Hepatocyte (in vitro differentiated cells): ENCODE measurements around the gene ZNF469. TPM values are rescaled to one million over a fixed set of nuclear protein-coding genes. Genes with fewer than 3 reads are reported as not detected.

Experiments
- DNase-seq: peaks from one replicate; pipeline ENCODE4 v3.0.0-alpha.2; 2016; ENCODE audit warnings: low spot score
- H2AFZ ChIP-seq: fragments of 200-600 bp; sonication (generic); 2 replicates; pipeline ENCODE4 v1.6.0; 2016; ENCODE audit warnings: antibody characterized with exemption, mild to moderate bottlenecking
- H3K27ac ChIP-seq: fragments of 200-600 bp; sonication (generic); 2 replicates; pipeline ENCODE4 v1.5.1; 2016; ENCODE audit warnings: mild to moderate bottlenecking
- H3K27me3 ChIP-seq: fragments of 200-600 bp; sonication (generic); 2 replicates; pipeline ENCODE4 v1.6.1; 2016
- H3K36me3 ChIP-seq: fragments of 200-600 bp; sonication (generic); replicated peaks from 2 replicates; pipeline ENCODE4 v1.5.1; 2016; ENCODE audit warnings: low read depth; ENCODE audit not compliant: insufficient read depth
- H3K4me1 ChIP-seq: fragments of 200-600 bp; sonication (generic); 2 replicates; pipeline ENCODE4 v1.5.1; 2016; ENCODE audit warnings: mild to moderate bottlenecking, moderate library complexity; ENCODE audit not compliant: insufficient read depth
- H3K4me2 ChIP-seq: fragments of 200-600 bp; sonication (generic); 2 replicates; pipeline ENCODE4 v1.6.0; 2016
- H3K4me3 ChIP-seq: fragments of 200-600 bp; sonication (generic); 2 replicates; pipeline ENCODE4 v1.5.1; 2016; ENCODE audit warnings: mild to moderate bottlenecking
- H3K79me2 ChIP-seq: fragments of 200-600 bp; sonication (generic); 2 replicates; pipeline ENCODE4 v1.6.0; 2017; ENCODE audit warnings: mild to moderate bottlenecking
- H3K9me2 ChIP-seq: fragments of 200-600 bp; sonication (generic); replicated peaks from 2 replicates; pipeline ENCODE4 v1.6.0; 2017; ENCODE audit warnings: mild to moderate bottlenecking; ENCODE audit not compliant: insufficient read depth
- H3K9me3 ChIP-seq: fragments of 200-600 bp; sonication (generic); 2 replicates; pipeline ENCODE4 v1.5.1; 2016; ENCODE audit warnings: low read depth, mild to moderate bottlenecking
- H4K20me1 ChIP-seq: fragments of 200-600 bp; sonication (generic); 2 replicates; pipeline ENCODE4 v1.6.0; 2016; ENCODE audit warnings: mild to moderate bottlenecking; ENCODE audit not compliant: insufficient read depth, poor library complexity, severe bottlenecking
- CTCF ChIP-seq: fragments of 200-600 bp; sonication (generic); IDR thresholded peaks from 2 replicates; pipeline ENCODE4 v1.5.1; 2016; ENCODE audit warnings: antibody characterized with exemption, mild to moderate bottlenecking; ENCODE audit not compliant: poor library complexity
- EZH2 ChIP-seq: fragments of 200-600 bp; sonication (generic); IDR thresholded peaks from 2 replicates; pipeline ENCODE4 v1.6.1; 2016; ENCODE audit warnings: antibody characterized with exemption, mild to moderate bottlenecking, borderline replicate concordance
- EZH2phosphoT487 ChIP-seq: fragments of 200-600 bp; sonication (generic); IDR thresholded peaks from one replicate; pipeline ENCODE4 v1.6.1; 2018; ENCODE audit warnings: antibody characterized with exemption, mild to moderate bottlenecking, low read depth, moderate library complexity; ENCODE audit not compliant: unreplicated experiment, severe bottlenecking
- WGBS: methylation state at CpG from one replicate; pipeline ENCODE4 v1.1.6; 2016; ENCODE audit warnings: low lambda C conversion rate; ENCODE audit errors: missing lambda C conversion rate; 5-methylcytosine and 5-hydroxymethylcytosine counted together
- polyA plus RNA-seq: library from polyadenylated mRNA; unstranded; fragments of >200 nt; fragmentation: Nextera tagmentation; extraction: Ambion mirVana; gene quantifications from 2 replicates; pipeline ENCODE4 v1.2.1, GENCODE V29; 2016
- total RNA-seq: library from RNA; depleted of rRNA; stranded (reverse); fragments of >200 nt; gene quantifications from 2 replicates; pipeline ENCODE4 v1.2.3, GENCODE V29; 2014

The ZNF469 gene
- total and polyA plus RNA-seq, 2 experiments from 2014 or later: 1.0 to 1.3 TPM

DNA sequence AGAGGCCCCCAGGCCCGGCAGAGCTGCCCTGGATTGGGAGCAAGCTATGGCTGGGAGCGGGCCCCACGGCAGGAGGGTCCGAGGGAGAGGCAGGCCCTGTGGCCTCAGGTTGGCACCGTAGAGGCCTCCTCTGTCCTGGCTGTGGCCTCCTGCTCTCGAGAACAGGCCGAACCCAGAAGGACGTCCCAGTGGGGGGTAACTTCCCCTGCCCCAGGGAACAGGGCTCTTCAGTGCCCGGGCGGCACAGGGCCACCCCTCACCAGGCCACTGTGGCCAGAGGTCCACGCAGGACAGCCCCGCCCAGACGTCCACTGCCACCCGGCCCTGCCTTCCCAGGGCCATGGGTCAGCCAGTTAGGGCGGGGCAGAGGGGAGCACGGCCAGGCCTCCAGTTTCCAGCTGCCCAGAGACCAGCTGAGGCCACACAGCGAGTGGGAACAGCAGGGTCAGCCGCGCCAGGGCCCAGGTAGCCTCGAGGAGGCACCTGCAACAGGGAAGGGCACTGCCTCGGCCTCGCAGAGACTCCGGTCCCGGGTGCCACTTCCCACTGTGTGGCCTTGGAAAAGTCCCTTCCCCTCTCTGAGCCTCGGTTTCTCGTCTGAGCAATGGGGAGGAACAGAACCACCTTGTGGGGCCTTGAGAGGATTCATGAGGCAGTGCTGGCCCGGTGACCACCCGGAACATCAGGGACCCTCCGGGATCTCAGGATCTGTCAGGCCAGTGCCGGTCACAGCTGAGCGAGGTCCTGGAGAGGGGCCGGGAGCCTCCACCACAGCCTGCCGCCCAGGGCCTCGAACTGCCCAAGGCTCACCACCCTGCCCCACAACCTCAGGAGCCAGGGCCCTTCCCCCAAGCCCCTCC, 32.0 kb downstream of the ZNF469 start:
- H3K79me2 ChIP-seq: no peaks in the 10 kb centered on the region
- H3K4me1 ChIP-seq: no peaks in the 10 kb centered on the region
- TF ChIP-seq EZH2phosphoT487: no peak
- TF ChIP-seq EZH2: no peak
- no peak for TF ChIP-seq CTCF
- H3K9me2 ChIP-seq: no peaks in the 10 kb centered on the region
- 93% methylated on average over 33 of the region's 34 CpGs for WGBS
- no peaks in the 10 kb centered on the region for H4K20me1 ChIP-seq
- no peak overlapping the region for H3K4me2 ChIP-seq
- no peaks in the 10 kb centered on the region for H3K27me3 ChIP-seq
- no peak overlapping the region for H3K27ac ChIP-seq
- no peak overlapping the region for H3K4me3 ChIP-seq
- DNase-seq: no peak
- H2AFZ ChIP-seq: no peak overlapping the region
- H3K9me3 ChIP-seq: no peaks in the 10 kb centered on the region
- H3K36me3 ChIP-seq: no peaks in the 10 kb centered on the region

- Histone ChIP-seq H3K4me1 (no peaks in the 10 kb centered on the region), H3K4me3 (no peak overlapping the region), H3K9me2 (no peaks in the 10 kb centered on the region), H2AFZ (no peak overlapping the region), H3K27me3 (no peaks in the 10 kb centered on the region), H4K20me1 (no peaks in the 10 kb centered on the region), H3K9me3 (no peaks in the 10 kb centered on the region), H3K27ac (no peak overlapping the region), H3K36me3 (no peaks in the 10 kb centered on the region), H3K4me2 (no peak overlapping the region), H3K79me2 (no peaks in the 10 kb centered on the region)
- DNase-seq: no peak
- 88% methylated on average over 5 of the region's 5 CpGs for WGBS
- TF ChIP-seq EZH2phosphoT487 (no peak), EZH2 (no peak), CTCF (no peak)
These were observed 32.6 kb downstream of the ZNF469 start for GRCh38 chr16:88415381-88415705.

DNA sequence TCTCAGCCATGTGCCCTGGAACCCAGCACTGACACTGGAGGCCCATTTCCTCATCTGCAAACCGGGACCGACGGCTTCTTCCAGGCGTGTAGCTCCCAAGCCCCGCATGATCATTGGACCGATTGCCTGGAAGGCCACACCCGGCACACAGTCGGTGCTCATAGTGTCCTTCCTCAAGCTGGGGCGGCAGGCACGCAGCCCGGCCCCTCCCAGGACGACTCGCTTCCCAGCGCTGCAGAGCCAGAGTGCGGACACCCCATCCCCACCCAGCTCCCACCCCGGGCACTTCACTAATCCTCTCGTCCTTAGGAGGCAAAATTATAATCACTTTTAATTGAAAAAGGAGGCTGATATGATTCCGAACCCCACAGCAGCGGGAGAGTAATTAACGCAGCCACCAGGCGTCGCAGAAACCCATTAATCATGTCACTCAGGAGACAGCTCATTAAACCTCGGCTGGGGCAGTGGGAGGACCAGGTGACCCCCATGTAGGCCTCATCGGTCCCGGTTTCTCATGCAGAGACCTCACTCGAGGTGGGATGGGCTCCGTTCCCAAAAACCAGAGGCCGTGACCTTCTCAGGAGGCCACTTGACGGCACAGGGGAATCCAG, 33.1 kb downstream of the ZNF469 start:
- no peaks in the 10 kb centered on the region for H3K4me1 ChIP-seq
- H3K27ac ChIP-seq: no peak overlapping the region
- H3K27me3 ChIP-seq: no peaks in the 10 kb centered on the region
- 87% methylated on average over 22 of the region's 29 CpGs for WGBS
- no peaks in the 10 kb centered on the region for H3K9me3 ChIP-seq
- no peaks in the 10 kb centered on the region for H3K36me3 ChIP-seq
- H3K4me3 ChIP-seq: no peak overlapping the region
- TF ChIP-seq EZH2phosphoT487: no peak
- TF ChIP-seq CTCF: no peak
- no peak for TF ChIP-seq EZH2
- H3K4me2 ChIP-seq: no peak overlapping the region
- no peak for DNase-seq
- no peaks in the 10 kb centered on the region for H3K9me2 ChIP-seq
- H4K20me1 ChIP-seq: no peaks in the 10 kb centered on the region
- no peaks in the 10 kb centered on the region for H3K79me2 ChIP-seq
- no peak overlapping the region for H2AFZ ChIP-seq
